Adrenal gland (tissue), 5 donors: Measurements from ENCODE around the gene UST.

Experiments
- POLR2A ChIP-seq, 2 donors: fragments of 450-650 bp; IDR thresholded peaks; one replicate each; pipeline ENCODE4 v1.6.1; 2017; ENCODE audit warnings: antibody characterized with exemption in 2 of 2, mild to moderate bottlenecking in 2 of 2, moderate library complexity in 1 of 2
- TF ChIP-seq, protein P1 (sequence below), 6 experiments: fragments of 450-650 bp in 4 of 6; fragments of 200-600 bp in 2 of 6; sonication (generic) in 1 of 6; IDR thresholded peaks; 1 replicate in 5 of 6; 2 replicates in 1 of 6; pipeline versions ENCODE4 v1.5.1 to v1.8.0; 2016 to 2021; ENCODE audit warnings: antibody characterized with exemption in 6 of 6, mild to moderate bottlenecking in 2 of 6, moderate library complexity in 1 of 6
- donor health status: DM: no; HTN: no; CAD: no.

DNA sequence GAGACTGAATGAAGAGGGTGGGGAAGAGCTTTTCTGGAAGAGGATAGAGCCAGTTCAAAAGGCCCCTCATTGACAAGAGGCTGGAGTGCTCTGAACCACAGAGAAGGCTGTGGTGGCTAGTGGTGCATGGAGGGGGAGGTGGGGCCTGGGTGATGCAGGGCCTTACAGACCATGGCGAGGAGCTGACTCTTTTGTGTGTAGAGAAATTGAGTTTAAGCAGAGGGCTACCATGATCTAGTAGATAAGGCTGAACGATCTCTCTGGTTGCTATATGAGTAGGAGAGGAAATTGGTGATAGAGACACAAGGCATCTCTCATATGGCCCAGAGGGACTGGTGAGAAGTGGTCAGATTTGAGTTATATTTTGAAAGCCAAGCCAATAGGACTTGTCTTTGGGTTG, 137.6 kb downstream of the UST start:
- TF ChIP-seq, protein P1, sequence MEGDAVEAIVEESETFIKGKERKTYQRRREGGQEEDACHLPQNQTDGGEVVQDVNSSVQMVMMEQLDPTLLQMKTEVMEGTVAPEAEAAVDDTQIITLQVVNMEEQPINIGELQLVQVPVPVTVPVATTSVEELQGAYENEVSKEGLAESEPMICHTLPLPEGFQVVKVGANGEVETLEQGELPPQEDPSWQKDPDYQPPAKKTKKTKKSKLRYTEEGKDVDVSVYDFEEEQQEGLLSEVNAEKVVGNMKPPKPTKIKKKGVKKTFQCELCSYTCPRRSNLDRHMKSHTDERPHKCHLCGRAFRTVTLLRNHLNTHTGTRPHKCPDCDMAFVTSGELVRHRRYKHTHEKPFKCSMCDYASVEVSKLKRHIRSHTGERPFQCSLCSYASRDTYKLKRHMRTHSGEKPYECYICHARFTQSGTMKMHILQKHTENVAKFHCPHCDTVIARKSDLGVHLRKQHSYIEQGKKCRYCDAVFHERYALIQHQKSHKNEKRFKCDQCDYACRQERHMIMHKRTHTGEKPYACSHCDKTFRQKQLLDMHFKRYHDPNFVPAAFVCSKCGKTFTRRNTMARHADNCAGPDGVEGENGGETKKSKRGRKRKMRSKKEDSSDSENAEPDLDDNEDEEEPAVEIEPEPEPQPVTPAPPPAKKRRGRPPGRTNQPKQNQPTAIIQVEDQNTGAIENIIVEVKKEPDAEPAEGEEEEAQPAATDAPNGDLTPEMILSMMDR (IDR thresholded peaks at IDR 0.05): no peak
- no peak for TF ChIP-seq POLR2A (IDR thresholded peaks at IDR 0.05)
